Type B pancreatic cell (in vitro differentiated cells): ENCODE results near the gene ADPRS. TPM values are rescaled to one million over a fixed set of nuclear protein-coding genes. Genes with fewer than 3 reads are reported as not detected.

Source experiments
- DNase-seq: peaks from one replicate; pipeline ENCODE4 v3.0.0; 2021; ENCODE audit warnings: mixed read lengths; ENCODE audit not compliant: unreplicated experiment; ENCODE audit errors: extremely low spot score
- H3K27ac Mint-ChIP-seq: 2 replicates; pipeline ENCODE4 v1.8.0; 2021; ENCODE audit warnings: mild to moderate bottlenecking, mixed read lengths
- H3K27me3 Mint-ChIP-seq: 2 replicates; pipeline ENCODE4 v1.8.0; 2021; ENCODE audit warnings: mixed read lengths
- H3K36me3 Mint-ChIP-seq: 2 replicates; pipeline ENCODE4 v1.8.0; 2021; ENCODE audit warnings: mixed read lengths
- H3K4me1 Mint-ChIP-seq: one replicate; pipeline ENCODE4 v1.8.0; 2021; ENCODE audit warnings: mixed read lengths; ENCODE audit not compliant: unreplicated experiment
- H3K4me3 Mint-ChIP-seq: 2 replicates; pipeline ENCODE4 v1.8.0; 2021; ENCODE audit warnings: mild to moderate bottlenecking, mixed read lengths
- H3K9me3 Mint-ChIP-seq: 2 replicates; pipeline ENCODE4 v1.8.0; 2021; ENCODE audit warnings: mixed read lengths
- CTCF ChIP-seq: fragments of 200-600 bp; sonication (generic); conservative IDR thresholded peaks from 2 replicates; pipeline ENCODE4 v1.5.0; 2021; ENCODE audit warnings: antibody characterized with exemption, mild to moderate bottlenecking
- total RNA-seq: library from RNA; stranded (reverse); gene quantifications from 2 replicates; pipeline ENCODE4 v1.2.1, GENCODE V29; 2021; ENCODE audit warnings: low replicate concordance

The ADPRS gene
- total RNA-seq, 1 donor from 2014 or later: 31.9 TPM

DNA sequence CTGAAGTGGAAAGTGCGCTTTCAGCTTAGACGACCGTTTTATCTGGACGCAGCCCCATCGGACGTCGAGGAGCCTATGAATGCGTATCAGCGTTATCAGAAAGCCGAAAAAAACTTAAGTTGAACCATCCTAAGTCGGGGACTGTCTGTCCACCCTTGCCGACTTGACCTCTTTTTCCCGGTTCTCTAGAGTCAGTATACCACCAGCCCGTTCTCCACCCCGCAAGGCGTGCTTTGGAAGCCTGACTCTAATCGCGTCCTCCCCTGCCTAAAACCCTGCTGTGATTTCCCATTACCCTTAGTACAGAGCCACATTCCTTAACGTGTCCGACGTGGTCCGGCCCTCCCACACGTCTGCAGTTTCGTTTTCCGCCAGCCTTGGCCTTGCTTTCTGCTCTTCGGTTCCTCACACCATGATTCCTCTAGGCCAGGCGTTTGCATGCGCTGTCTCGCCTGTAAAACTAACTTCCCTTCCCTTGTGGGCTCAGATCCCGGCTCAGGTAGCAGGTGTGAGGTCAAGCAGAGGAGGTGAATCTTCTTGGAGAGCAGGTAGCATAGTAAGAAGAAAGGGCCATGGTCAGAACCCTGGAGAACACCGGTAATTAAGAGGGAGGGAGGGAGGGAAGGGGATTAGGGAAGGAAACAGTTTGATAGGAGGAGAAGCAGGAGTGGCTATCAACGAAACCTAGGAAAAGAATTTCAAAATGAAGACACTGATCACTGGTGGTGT lies 865 bp downstream of the ADPRS start:
- Mint-ChIP-seq H3K9me3 (no peaks in the 10 kb centered on the region), H3K27me3 (no peaks in the 10 kb centered on the region), H3K4me1 (peaks cover 10% of the 10 kb centered on the region), H3K27ac (peak overlapping the region; percentile 93), H3K36me3 (peaks cover 5% of the 10 kb centered on the region), H3K4me3 (peak overlapping the region; percentile 94)
- no peak for TF ChIP-seq CTCF
- DNase-seq: no peak

DNA sequence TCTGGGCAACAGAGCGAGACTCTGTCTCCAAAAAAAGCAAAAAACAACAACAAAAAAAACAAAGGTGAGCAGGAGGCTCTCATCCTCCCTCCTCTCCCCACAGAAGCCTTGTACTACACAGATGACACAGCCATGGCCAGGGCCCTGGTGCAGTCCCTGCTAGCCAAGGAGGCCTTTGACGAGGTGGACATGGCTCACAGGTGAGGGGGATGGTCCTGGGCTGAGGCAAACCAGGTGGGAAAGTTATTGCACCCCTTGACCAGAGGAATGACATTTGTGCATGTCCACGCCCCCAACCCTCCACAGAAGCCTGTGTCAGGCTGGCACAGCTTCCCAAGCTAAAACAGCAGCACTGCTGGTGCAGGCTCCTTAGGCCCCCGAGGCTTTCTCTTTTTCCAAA lies 2.4 kb downstream of the ADPRS start:
- H3K9me3 Mint-ChIP-seq: no peaks in the 10 kb centered on the region
- peaks cover 5% of the 10 kb centered on the region for H3K36me3 Mint-ChIP-seq
- no peak for DNase-seq
- H3K27ac Mint-ChIP-seq: no peak overlapping the region
- H3K4me1 Mint-ChIP-seq: peaks cover 10% of the 10 kb centered on the region
- no peak overlapping the region for H3K4me3 Mint-ChIP-seq
- H3K27me3 Mint-ChIP-seq: no peaks in the 10 kb centered on the region
- no peak for TF ChIP-seq CTCF

DNA sequence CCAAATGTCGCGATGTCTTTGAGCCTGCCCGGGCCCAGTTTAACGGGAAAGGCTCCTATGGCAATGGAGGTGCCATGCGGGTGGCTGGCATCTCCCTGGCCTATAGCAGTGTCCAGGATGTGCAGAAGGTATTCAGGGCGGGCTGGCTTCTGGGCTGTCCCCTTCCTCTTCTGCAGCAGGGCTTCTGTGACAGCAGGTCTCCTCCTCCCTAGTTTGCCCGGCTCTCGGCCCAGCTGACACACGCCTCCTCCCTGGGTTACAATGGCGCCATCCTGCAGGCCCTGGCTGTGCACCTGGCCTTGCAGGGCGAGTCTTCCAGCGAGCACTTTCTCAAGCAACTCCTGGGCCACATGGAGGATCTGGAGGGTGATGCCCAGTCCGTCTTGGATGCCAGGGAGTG lies 3.0 kb downstream of the ADPRS start:
- TF ChIP-seq CTCF: no peak
- H3K27ac Mint-ChIP-seq: peak overlapping the region; percentile 46
- H3K36me3 Mint-ChIP-seq: peaks cover 5% of the 10 kb centered on the region
- H3K9me3 Mint-ChIP-seq: no peaks in the 10 kb centered on the region
- H3K27me3 Mint-ChIP-seq: no peaks in the 10 kb centered on the region
- DNase-seq: no peak
- peaks cover 15% of the 10 kb centered on the region for H3K4me1 Mint-ChIP-seq
- H3K4me3 Mint-ChIP-seq: peak overlapping the region; percentile 44

- no peaks in the 10 kb centered on the region for H3K27me3 Mint-ChIP-seq
- H3K36me3 Mint-ChIP-seq: peaks cover 5% of the 10 kb centered on the region
- H3K9me3 Mint-ChIP-seq: no peaks in the 10 kb centered on the region
- H3K4me3 Mint-ChIP-seq: no peak overlapping the region
- no peak overlapping the region for H3K27ac Mint-ChIP-seq
- peaks cover 16% of the 10 kb centered on the region for H3K4me1 Mint-ChIP-seq
- no peak for DNase-seq
- no peak for TF ChIP-seq CTCF
Measured at GRCh38 chr1:36092166-36092797, 3.6 kb downstream of the ADPRS start.

- Mint-ChIP-seq H3K4me1 (peaks cover 16% of the 10 kb centered on the region), H3K9me3 (no peaks in the 10 kb centered on the region), H3K27ac (no peak overlapping the region), H3K27me3 (no peaks in the 10 kb centered on the region), H3K36me3 (peaks cover 5% of the 10 kb centered on the region), H3K4me3 (no peak overlapping the region)
- no peak for TF ChIP-seq CTCF
- DNase-seq: no peak
Measured at GRCh38 chr1:36092798-36093185, 4.1 kb downstream of the ADPRS start.
